ENCODE measurements around the gene CHI3L2. TPM values are rescaled to one million over a fixed set of nuclear protein-coding genes. Genes with fewer than 3 reads are reported as not detected.

The CHI3L2 gene
- total RNA-seq, 1 donor from 2014 or later: not detected

DNA sequence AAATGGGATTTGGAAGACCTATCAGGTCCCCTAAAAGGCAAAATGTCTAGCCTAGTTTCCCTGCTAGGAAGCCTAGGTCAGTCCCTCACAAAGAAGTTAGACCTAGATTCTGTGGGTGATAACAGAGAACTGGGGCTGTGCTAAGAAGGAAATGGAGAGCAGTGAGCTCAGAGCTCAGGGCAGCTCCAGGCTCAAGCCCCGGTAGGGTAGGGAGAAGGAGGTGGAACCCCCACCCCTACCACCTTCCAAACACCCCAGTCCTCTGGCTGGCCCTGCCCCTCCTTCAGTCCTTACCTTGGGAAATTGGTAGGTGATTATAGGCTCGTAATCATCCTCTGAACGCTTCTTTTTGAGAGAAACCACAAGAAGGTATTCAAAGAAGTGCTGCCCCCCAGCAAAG, 28.2 kb upstream of the CHI3L2 start:
- H3K27ac Mint-ChIP-seq (ENCODE audit: unreplicated experiment): no peak overlapping the region
- Histone ChIP-seq H2AFZ (ENCODE audit: low read depth, low read length) (no peak overlapping the region), H3K9ac (ENCODE audit: low read length) (no peak overlapping the region), H4K20me1 (ENCODE audit: insufficient read depth, low read length) (no peaks in the 10 kb centered on the region), H3K79me2 (ENCODE audit: insufficient read depth, low read length) (no peaks in the 10 kb centered on the region), H3K27ac (ENCODE audit: low read depth, low read length) (no peak overlapping the region), H3K4me2 (ENCODE audit: low read length) (no peak overlapping the region), H3K9me3 (ENCODE audit: insufficient read depth, low read depth, low read length) (no peaks in the 10 kb centered on the region), H3K4me1 (ENCODE audit: insufficient read depth, low read length) (peaks cover 5% of the 10 kb centered on the region), H3K27me3 (ENCODE audit: insufficient read depth, low read length) (peaks cover 4% of the 10 kb centered on the region), H3K36me3 (ENCODE audit: insufficient read depth, low read length) (no peaks in the 10 kb centered on the region), H3K4me3 (ENCODE audit: insufficient read depth, low read depth, low read length) (no peak overlapping the region)
- peaks cover 6% of the 10 kb centered on the region for H3K4me1 Mint-ChIP-seq (ENCODE audit: low read depth, unreplicated experiment)
- DNase-seq (ENCODE audit: low read depth) (no peak), FAIRE-seq (no peak)
- peaks cover 2% of the 10 kb centered on the region for H3K36me3 Mint-ChIP-seq (ENCODE audit: low read depth, unreplicated experiment)
- peaks cover 26% of the 10 kb centered on the region for H3K27me3 Mint-ChIP-seq (ENCODE audit: low read depth, unreplicated experiment)
- TF ChIP-seq, protein P1, sequence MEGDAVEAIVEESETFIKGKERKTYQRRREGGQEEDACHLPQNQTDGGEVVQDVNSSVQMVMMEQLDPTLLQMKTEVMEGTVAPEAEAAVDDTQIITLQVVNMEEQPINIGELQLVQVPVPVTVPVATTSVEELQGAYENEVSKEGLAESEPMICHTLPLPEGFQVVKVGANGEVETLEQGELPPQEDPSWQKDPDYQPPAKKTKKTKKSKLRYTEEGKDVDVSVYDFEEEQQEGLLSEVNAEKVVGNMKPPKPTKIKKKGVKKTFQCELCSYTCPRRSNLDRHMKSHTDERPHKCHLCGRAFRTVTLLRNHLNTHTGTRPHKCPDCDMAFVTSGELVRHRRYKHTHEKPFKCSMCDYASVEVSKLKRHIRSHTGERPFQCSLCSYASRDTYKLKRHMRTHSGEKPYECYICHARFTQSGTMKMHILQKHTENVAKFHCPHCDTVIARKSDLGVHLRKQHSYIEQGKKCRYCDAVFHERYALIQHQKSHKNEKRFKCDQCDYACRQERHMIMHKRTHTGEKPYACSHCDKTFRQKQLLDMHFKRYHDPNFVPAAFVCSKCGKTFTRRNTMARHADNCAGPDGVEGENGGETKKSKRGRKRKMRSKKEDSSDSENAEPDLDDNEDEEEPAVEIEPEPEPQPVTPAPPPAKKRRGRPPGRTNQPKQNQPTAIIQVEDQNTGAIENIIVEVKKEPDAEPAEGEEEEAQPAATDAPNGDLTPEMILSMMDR (IDR thresholded peaks at IDR 0.05; ENCODE audit: insufficient read depth, low read depth, low read length): no peak
- TF ChIP-seq EZH2 (IDR thresholded peaks at IDR 0.05; ENCODE audit: insufficient read depth, low read length): no peak
- peaks cover 6% of the 10 kb centered on the region for H3K9me3 Mint-ChIP-seq (ENCODE audit: unreplicated experiment)
- no peak overlapping the region for H3K4me3 Mint-ChIP-seq (ENCODE audit: unreplicated experiment)

DNA sequence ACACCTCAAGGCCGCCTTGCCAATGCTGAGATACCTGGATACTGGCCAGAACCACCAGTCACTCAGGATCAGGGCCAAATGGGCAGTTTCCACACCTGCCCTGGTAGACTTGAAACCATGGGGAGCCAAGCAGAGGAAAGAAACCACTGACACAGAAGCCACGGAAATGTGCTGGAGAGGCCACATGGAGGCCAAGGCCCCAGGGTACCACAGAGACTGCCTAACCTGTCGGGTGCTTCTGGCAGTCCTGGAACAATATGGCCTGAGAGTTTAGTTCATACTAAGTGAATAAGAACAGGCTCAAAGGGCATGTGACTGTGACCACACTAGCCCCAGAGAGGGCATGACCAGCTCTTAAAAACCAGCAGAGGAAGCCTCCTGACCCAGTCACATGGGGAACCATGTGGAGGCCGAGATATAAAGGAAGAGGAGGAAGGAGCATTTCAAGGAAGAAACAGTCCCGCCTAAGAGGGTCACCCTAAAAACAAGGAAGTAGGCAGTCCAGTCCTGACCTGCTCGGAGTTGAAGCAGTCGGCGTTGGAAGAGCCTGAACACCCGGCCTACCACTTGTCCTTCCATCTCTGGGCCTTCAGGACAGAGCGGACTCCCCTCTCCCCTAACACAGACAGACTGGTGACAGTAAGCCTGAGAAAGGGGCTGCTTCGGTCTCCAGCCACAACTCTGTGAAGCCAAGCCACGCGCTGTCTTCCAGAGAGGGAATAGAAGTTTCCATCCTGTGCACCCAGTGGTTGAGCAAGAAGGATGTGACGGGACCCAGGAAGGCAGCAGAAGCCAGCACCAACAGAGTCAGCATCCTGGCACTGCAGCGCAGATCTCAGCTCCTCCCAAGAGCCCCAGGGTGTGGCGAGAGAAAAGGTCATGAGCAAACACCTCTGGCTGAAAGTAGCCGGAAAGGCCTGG, 27.4 kb upstream of the CHI3L2 start, which contains the start of gene DENND2D:
Gene DENND2D, minus strand, starts transcription at position 766 of the 921 bp plus-strand sequence. Its CDS starts 187 bp downstream, at position 579.
- Histone ChIP-seq H3K27ac (ENCODE audit: low read depth, low read length) (no peak within 1 kb of the TSS), H3K36me3 (ENCODE audit: insufficient read depth, low read length) (no peaks in the 10 kb centered on the region), H3K27me3 (ENCODE audit: insufficient read depth, low read length) (peaks cover 12% of the 10 kb centered on the region), H2AFZ (ENCODE audit: low read depth, low read length) (no peak within 1 kb of the TSS), H4K20me1 (ENCODE audit: insufficient read depth, low read length) (no peaks in the 10 kb centered on the region), H3K9ac (ENCODE audit: low read length) (no peak within 1 kb of the TSS), H3K79me2 (ENCODE audit: insufficient read depth, low read length) (no peaks in the 10 kb centered on the region), H3K4me2 (ENCODE audit: low read length) (no peak within 1 kb of the TSS), H3K9me3 (ENCODE audit: insufficient read depth, low read depth, low read length) (no peaks in the 10 kb centered on the region), H3K4me1 (ENCODE audit: insufficient read depth, low read length) (peaks cover 5% of the 10 kb centered on the region), H3K4me3 (ENCODE audit: insufficient read depth, low read depth, low read length) (no peak within 1 kb of the TSS)
- H3K36me3 Mint-ChIP-seq (ENCODE audit: low read depth, unreplicated experiment): peaks cover 2% of the 10 kb centered on the region
- FAIRE-seq: no peak
- no peak within 1 kb of the TSS for H3K4me3 Mint-ChIP-seq (ENCODE audit: unreplicated experiment)
- peaks cover 32% of the 10 kb centered on the region for H3K27me3 Mint-ChIP-seq (ENCODE audit: low read depth, unreplicated experiment)
- TF ChIP-seq EZH2 (IDR thresholded peaks at IDR 0.05; ENCODE audit: insufficient read depth, low read length): no peak
- TF ChIP-seq, protein P1 (IDR thresholded peaks at IDR 0.05; ENCODE audit: insufficient read depth, low read depth, low read length): no peak
- H3K27ac Mint-ChIP-seq (ENCODE audit: unreplicated experiment): no peak within 1 kb of the TSS
- H3K9me3 Mint-ChIP-seq (ENCODE audit: unreplicated experiment): peaks cover 9% of the 10 kb centered on the region
- peaks cover 3% of the 10 kb centered on the region for H3K4me1 Mint-ChIP-seq (ENCODE audit: low read depth, unreplicated experiment)
- no peak for DNase-seq (ENCODE audit: low read depth)

DNA sequence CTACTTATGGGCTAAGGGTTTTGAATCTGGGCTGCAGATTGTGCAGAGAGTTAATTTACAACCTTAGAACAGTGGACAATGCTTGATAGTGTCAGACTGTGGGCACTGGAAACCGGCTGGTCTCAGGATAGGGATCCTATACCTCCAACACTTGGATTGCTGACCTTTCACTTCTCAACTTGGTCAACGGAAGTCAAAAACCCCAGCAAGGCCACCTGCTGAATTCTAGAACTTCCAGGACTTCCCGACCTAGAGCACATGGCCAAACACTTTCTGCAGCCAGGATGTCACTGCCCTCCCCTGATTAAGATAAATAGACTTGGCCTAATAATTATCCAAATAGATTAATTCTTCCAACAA, 26.7 kb upstream of the CHI3L2 start:
- H3K27ac Mint-ChIP-seq (ENCODE audit: unreplicated experiment): no peak overlapping the region
- peaks cover 37% of the 10 kb centered on the region for H3K27me3 Mint-ChIP-seq (ENCODE audit: low read depth, unreplicated experiment)

More for the DNA sequence above, 26.7 kb upstream of the CHI3L2 start:
- Histone ChIP-seq H3K27ac (ENCODE audit: low read depth, low read length) (no peak overlapping the region), H3K4me2 (ENCODE audit: low read length) (no peak overlapping the region), H3K4me1 (ENCODE audit: insufficient read depth, low read length) (peaks cover 5% of the 10 kb centered on the region), H3K9ac (ENCODE audit: low read length) (no peak overlapping the region), H4K20me1 (ENCODE audit: insufficient read depth, low read length) (no peaks in the 10 kb centered on the region), H3K9me3 (ENCODE audit: insufficient read depth, low read depth, low read length) (no peaks in the 10 kb centered on the region), H3K36me3 (ENCODE audit: insufficient read depth, low read length) (no peaks in the 10 kb centered on the region), H3K4me3 (ENCODE audit: insufficient read depth, low read depth, low read length) (no peak overlapping the region), H2AFZ (ENCODE audit: low read depth, low read length) (no peak overlapping the region), H3K79me2 (ENCODE audit: insufficient read depth, low read length) (no peaks in the 10 kb centered on the region), H3K27me3 (ENCODE audit: insufficient read depth, low read length) (peaks cover 15% of the 10 kb centered on the region)
- DNase-seq (ENCODE audit: low read depth) (no peak), FAIRE-seq (no peak)
- H3K4me3 Mint-ChIP-seq (ENCODE audit: unreplicated experiment): no peak overlapping the region
- H3K9me3 Mint-ChIP-seq (ENCODE audit: unreplicated experiment): peaks cover 9% of the 10 kb centered on the region
- TF ChIP-seq EZH2 (IDR thresholded peaks at IDR 0.05; ENCODE audit: insufficient read depth, low read length): no peak
- TF ChIP-seq, protein P1 (IDR thresholded peaks at IDR 0.05; ENCODE audit: insufficient read depth, low read depth, low read length): no peak
- peaks cover 3% of the 10 kb centered on the region for H3K4me1 Mint-ChIP-seq (ENCODE audit: low read depth, unreplicated experiment)
- H3K36me3 Mint-ChIP-seq (ENCODE audit: low read depth, unreplicated experiment): peaks cover 2% of the 10 kb centered on the region

Data from astrocyte (in vitro differentiated cells and primary cell).